HG03103 (cell line): ENCODE results near the gene WAC.

ENCODE experiments used
- ATAC-seq: cut with Tn5 transposase; IDR thresholded peaks from one replicate; pipeline ENCODE4 v1.9.1; 2021; ENCODE audit warnings: low read depth; ENCODE audit not compliant: unreplicated experiment

Gene WAC

GRCh38 chr10:28661035-28661434 is 128.1 kb downstream of the WAC start:
- ATAC-seq, result no peak

- ATAC-seq, result no peak
Measured at GRCh38 chr10:28663576-28664368, 130.9 kb downstream of the WAC start.

- ATAC-seq, result no peak
Measured at GRCh38 chr10:28664369-28664740, 131.4 kb downstream of the WAC start.

GRCh38 chr10:28666751-28667467 is 134.0 kb downstream of the WAC start:
- no peak for ATAC-seq

GRCh38 chr10:28668363-28669226 is 135.7 kb downstream of the WAC start:
- ATAC-seq, result no peak

GRCh38 chr10:28669227-28670173 is 136.6 kb downstream of the WAC start:
- no peak for ATAC-seq
